ACC112 (cell line): Measurements from ENCODE around the gene TRERF1.

ENCODE experiments used
- H2AFZ ChIP-seq: fragments of 200-600 bp; sonication (generic); one replicate; pipeline ENCODE4 v1.6.0; 2017; ENCODE audit warnings: antibody characterized with exemption, low read length; ENCODE audit not compliant: unreplicated experiment
- H3K27ac ChIP-seq: fragments of 200-600 bp; sonication (generic); 2 replicates; pipeline ENCODE4 v1.5.1; 2014; ENCODE audit warnings: low read depth, mild to moderate bottlenecking, antibody characterized with exemption, low read length, moderate library complexity
- H3K27me3 ChIP-seq: fragments of 200-600 bp; sonication (generic); 2 replicates; pipeline ENCODE4 v1.6.1; 2014; ENCODE audit warnings: mild to moderate bottlenecking, antibody characterized with exemption, low read length, moderate library complexity, mixed read lengths; ENCODE audit not compliant: insufficient read depth
- H3K36me3 ChIP-seq: fragments of 200-600 bp; sonication (generic); 2 replicates; pipeline ENCODE4 v1.6.1; 2016; ENCODE audit warnings: mild to moderate bottlenecking, antibody characterized with exemption, low read length, moderate library complexity, mixed read lengths; ENCODE audit not compliant: insufficient read depth
- H3K4me1 ChIP-seq: fragments of 200-600 bp; sonication (generic); one replicate; pipeline ENCODE4 v1.6.1; 2016; ENCODE audit warnings: low read length, mixed read lengths; ENCODE audit not compliant: insufficient read depth, unreplicated experiment, control insufficient read depth
- H3K4me3 ChIP-seq: fragments of 200-600 bp; sonication (generic); 2 replicates; pipeline ENCODE4 v1.5.1; 2014; ENCODE audit warnings: mild to moderate bottlenecking, low read depth, low read length
- H3K79me2 ChIP-seq: fragments of 200-600 bp; sonication (generic); one replicate; pipeline ENCODE4 v1.6.0; 2016; ENCODE audit warnings: low read length; ENCODE audit not compliant: control insufficient read depth, unreplicated experiment, insufficient read depth

The TRERF1 gene

GRCh38 chr6:42349753-42350511 is 101.8 kb downstream of the TRERF1 start:
- H3K4me3 ChIP-seq: no peak overlapping the region
- H3K79me2 ChIP-seq: no peaks in the 10 kb centered on the region
- H3K27me3 ChIP-seq: no peaks in the 10 kb centered on the region
- H3K36me3 ChIP-seq: no peaks in the 10 kb centered on the region
- no peak overlapping the region for H3K27ac ChIP-seq
- no peak overlapping the region for H2AFZ ChIP-seq
- H3K4me1 ChIP-seq: no peaks in the 10 kb centered on the region

GRCh38 chr6:42347456-42347855 is 104.3 kb downstream of the TRERF1 start:
- H3K27ac ChIP-seq: no peak overlapping the region
- H3K27me3 ChIP-seq: no peaks in the 10 kb centered on the region
- peaks cover 4% of the 10 kb centered on the region; the same call in 1 of the 2 replicates for H3K36me3 ChIP-seq
- H3K4me3 ChIP-seq: no peak overlapping the region
- no peak overlapping the region for H2AFZ ChIP-seq
- no peaks in the 10 kb centered on the region for H3K79me2 ChIP-seq
- H3K4me1 ChIP-seq: no peaks in the 10 kb centered on the region

DNA sequence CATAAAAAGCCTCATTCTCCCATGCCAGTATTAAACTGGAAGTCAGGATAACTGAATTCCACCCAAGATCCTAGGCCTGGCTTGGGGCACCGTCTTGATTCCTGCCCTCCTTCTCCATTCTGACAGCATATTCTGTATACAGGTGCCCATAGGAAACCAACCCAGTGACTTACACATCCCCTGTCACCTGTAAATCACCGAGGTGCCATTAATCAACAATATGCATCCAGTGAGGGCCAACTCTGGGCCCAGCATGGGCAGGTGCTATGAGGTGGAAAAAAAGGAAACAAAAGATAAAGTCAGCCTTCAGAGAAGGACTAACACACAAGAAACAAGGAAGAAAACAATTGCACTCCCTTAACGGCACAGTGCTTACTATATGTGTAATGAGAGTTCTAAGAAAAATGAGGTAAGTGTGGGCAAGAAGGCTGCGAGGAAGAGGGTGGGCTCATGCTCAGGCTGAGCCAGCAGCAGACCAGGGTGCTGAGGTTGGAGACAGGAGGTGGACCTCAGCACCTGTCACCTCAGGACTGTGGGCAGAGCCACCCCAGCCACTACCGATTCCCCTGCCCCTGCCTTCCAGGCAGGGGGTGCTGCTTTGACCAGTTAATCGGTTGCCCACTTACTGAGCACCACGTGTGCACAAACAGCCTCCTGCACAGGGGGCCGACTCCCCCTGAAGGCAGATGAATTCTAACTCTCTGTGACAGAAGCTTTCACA is 105.9 kb downstream of the TRERF1 start:
- Histone ChIP-seq H2AFZ (no peak overlapping the region), H3K27me3 (no peaks in the 10 kb centered on the region), H3K36me3 (peaks cover 5% of the 10 kb centered on the region; the same call in 1 of the 2 replicates), H3K27ac (no peak overlapping the region), H3K79me2 (no peaks in the 10 kb centered on the region), H3K4me1 (peaks cover 2% of the 10 kb centered on the region), H3K4me3 (no peak overlapping the region)

DNA sequence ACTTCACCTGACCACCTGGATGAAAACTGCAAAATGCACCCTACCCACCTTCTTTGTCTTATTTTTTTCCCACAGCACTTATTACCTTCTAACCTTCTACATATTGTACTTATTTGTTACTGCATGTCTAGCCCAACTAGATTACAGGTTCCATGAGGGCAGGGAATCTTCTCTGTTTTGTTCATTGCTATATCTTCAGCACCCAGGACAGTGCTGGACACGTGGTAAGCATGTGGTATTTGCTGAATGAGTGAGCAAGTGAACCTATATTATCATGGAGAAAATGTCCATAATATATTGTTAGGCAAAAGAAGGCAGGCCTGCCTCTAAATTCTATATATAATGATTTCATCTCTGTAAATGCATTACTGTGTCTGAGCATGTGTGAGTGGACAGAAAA is 107.0 kb downstream of the TRERF1 start:
- no peak overlapping the region for H3K4me3 ChIP-seq
- no peak overlapping the region for H2AFZ ChIP-seq
- H3K27ac ChIP-seq: no peak overlapping the region
- H3K36me3 ChIP-seq: peaks cover 5% of the 10 kb centered on the region; the same call in 1 of the 2 replicates
- H3K79me2 ChIP-seq: no peaks in the 10 kb centered on the region
- no peaks in the 10 kb centered on the region for H3K27me3 ChIP-seq
- peaks cover 12% of the 10 kb centered on the region for H3K4me1 ChIP-seq

GRCh38 chr6:42341771-42342553 is 109.8 kb downstream of the TRERF1 start:
- Histone ChIP-seq H3K79me2 (peaks cover 11% of the 10 kb centered on the region), H3K27me3 (no peaks in the 10 kb centered on the region), H3K36me3 (peaks cover 5% of the 10 kb centered on the region; the same call in 1 of the 2 replicates), H2AFZ (no peak overlapping the region), H3K4me3 (no peak overlapping the region), H3K27ac (no peak overlapping the region), H3K4me1 (peaks cover 30% of the 10 kb centered on the region)

- Histone ChIP-seq H3K27me3 (no peaks in the 10 kb centered on the region), H3K79me2 (peaks cover 11% of the 10 kb centered on the region), H3K36me3 (peaks cover 5% of the 10 kb centered on the region; the same call in 1 of the 2 replicates), H3K4me1 (peaks cover 30% of the 10 kb centered on the region), H3K27ac (no peak overlapping the region), H2AFZ (no peak overlapping the region), H3K4me3 (no peak overlapping the region)
Observed at GRCh38 chr6:42341221-42341620, 110.5 kb downstream of the TRERF1 start.

GRCh38 chr6:42340511-42340910 is 111.2 kb downstream of the TRERF1 start:
- H3K27me3 ChIP-seq: no peaks in the 10 kb centered on the region
- peaks cover 5% of the 10 kb centered on the region; the same call in 1 of the 2 replicates for H3K36me3 ChIP-seq
- H2AFZ ChIP-seq: no peak overlapping the region
- peaks cover 11% of the 10 kb centered on the region for H3K79me2 ChIP-seq
- no peak overlapping the region for H3K4me3 ChIP-seq
- peaks cover 30% of the 10 kb centered on the region for H3K4me1 ChIP-seq
- H3K27ac ChIP-seq: peak overlapping the region; percentile 96; the same call in 1 of the 2 replicates

DNA sequence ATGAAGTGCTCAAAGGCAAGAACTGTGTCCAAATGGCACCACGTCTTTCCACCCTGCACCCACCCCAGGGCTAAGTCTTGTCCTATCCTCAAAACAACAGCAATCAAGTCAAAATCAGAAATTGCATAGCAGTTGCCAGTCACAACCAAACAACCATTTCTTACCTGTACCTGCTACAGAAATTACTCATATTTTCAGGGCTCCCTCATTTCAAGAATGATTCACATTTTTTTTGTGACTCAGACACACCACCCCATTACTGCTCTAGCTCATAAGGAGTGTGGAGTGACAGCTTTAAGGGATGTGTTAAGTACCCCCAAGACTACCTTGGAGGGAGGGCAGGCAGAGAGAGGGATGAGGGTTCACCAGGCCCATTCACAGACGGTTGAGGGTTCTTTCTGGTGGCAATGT is 111.7 kb downstream of the TRERF1 start:
- peaks cover 30% of the 10 kb centered on the region for H3K4me1 ChIP-seq
- no peak overlapping the region for H3K4me3 ChIP-seq
- no peaks in the 10 kb centered on the region for H3K27me3 ChIP-seq
- H3K36me3 ChIP-seq: peaks cover 5% of the 10 kb centered on the region; the same call in 1 of the 2 replicates
- H2AFZ ChIP-seq: no peak overlapping the region
- peaks cover 14% of the 10 kb centered on the region for H3K79me2 ChIP-seq
- peak overlapping the region; percentile 96 for H3K27ac ChIP-seq

GRCh38 chr6:42338744-42339222 is 112.9 kb downstream of the TRERF1 start:
- peak overlapping the region; percentile 48; the same call in 1 of the 2 replicates for H3K4me3 ChIP-seq
- no peak overlapping the region for H2AFZ ChIP-seq
- peaks cover 30% of the 10 kb centered on the region for H3K4me1 ChIP-seq
- H3K36me3 ChIP-seq: peaks cover 5% of the 10 kb centered on the region; the same call in 1 of the 2 replicates
- peaks cover 14% of the 10 kb centered on the region for H3K79me2 ChIP-seq
- H3K27ac ChIP-seq: peak overlapping the region; percentile 96
- no peaks in the 10 kb centered on the region for H3K27me3 ChIP-seq
